NCI-H2196 treated with DMSO at 0.1 percent for 48 hours (cell line): ENCODE results near the gene MAST4.

Experiments used
- DNase-seq: peaks from one replicate; lab custom pipeline; 2025; ENCODE audit not compliant: unreplicated experiment; lab: John Stamatoyannopoulos, UW

Gene MAST4

GRCh38 chr5:67059744-67060490 lies 463.7 kb downstream of the MAST4 start:
- DNase-seq: no peak

- DNase-seq: no peak
These were observed 465.3 kb downstream of the MAST4 start for GRCh38 chr5:67061511-67061910.

- no peak for DNase-seq
These were observed 466.9 kb downstream of the MAST4 start for GRCh38 chr5:67063055-67063454.

GRCh38 chr5:67063791-67064190 lies 467.6 kb downstream of the MAST4 start:
- no peak for DNase-seq

GRCh38 chr5:67065237-67065636 lies 469.0 kb downstream of the MAST4 start:
- no peak for DNase-seq

GRCh38 chr5:67065696-67066095 lies 469.5 kb downstream of the MAST4 start:
- no peak for DNase-seq

GRCh38 chr5:67066815-67067214 lies 470.6 kb downstream of the MAST4 start:
- no peak for DNase-seq

- no peak for DNase-seq
These were observed 477.0 kb downstream of the MAST4 start for GRCh38 chr5:67073045-67073680.

GRCh38 chr5:67077296-67077695 lies 481.1 kb downstream of the MAST4 start:
- no peak for DNase-seq

GRCh38 chr5:67081261-67081660 lies 485.1 kb downstream of the MAST4 start:
- DNase-seq: no peak

GRCh38 chr5:67082941-67083340 lies 486.7 kb downstream of the MAST4 start:
- no peak for DNase-seq

GRCh38 chr5:67085616-67086015 lies 489.4 kb downstream of the MAST4 start:
- peak; percentile 33 for DNase-seq

- no peak for DNase-seq
These were observed 493.1 kb downstream of the MAST4 start for GRCh38 chr5:67089200-67089725.

GRCh38 chr5:67090040-67090439 lies 493.8 kb downstream of the MAST4 start:
- DNase-seq: no peak

GRCh38 chr5:67090593-67090992 lies 494.4 kb downstream of the MAST4 start:
- DNase-seq: no peak

GRCh38 chr5:67092535-67092934 lies 496.3 kb downstream of the MAST4 start:
- DNase-seq: no peak

- no peak for DNase-seq
These were observed 497.1 kb downstream of the MAST4 start for GRCh38 chr5:67093279-67093678.

GRCh38 chr5:67094476-67095300 lies 498.5 kb downstream of the MAST4 start:
- DNase-seq: no peak

GRCh38 chr5:67095346-67096171 lies 499.4 kb downstream of the MAST4 start:
- no peak for DNase-seq

GRCh38 chr5:67098656-67099055 lies 502.5 kb downstream of the MAST4 start:
- no peak for DNase-seq

GRCh38 chr5:67100301-67100700 lies 504.1 kb downstream of the MAST4 start:
- no peak for DNase-seq
